GM19463 (cell line): Measurements from ENCODE around the gene HLA-F.

Experiments used
- ATAC-seq: cut with Tn5 transposase; IDR thresholded peaks from one replicate; pipeline ENCODE4 v1.9.1; 2021; ENCODE audit warnings: mild to moderate bottlenecking, moderate library complexity; ENCODE audit not compliant: unreplicated experiment

HLA-F gene

DNA sequence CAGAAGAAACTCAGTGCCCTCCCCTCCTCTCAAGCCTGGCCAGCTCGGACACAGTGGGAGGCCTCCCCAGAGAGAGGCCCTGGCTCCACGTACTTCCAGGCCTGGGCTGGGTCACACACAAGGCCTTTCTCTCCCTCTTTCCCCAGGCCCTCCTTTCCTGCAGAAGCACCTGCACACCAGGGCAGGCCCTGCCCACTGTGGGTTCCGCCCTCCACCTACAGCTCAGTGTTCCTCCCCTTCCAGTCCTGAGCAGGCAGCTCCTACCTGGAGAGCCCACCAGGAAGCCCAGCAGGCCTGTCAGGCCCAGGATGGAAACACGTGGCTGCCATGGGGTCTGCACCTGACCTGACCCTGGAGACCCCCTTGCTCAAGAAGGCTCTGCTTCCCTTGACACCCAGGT lies 18.9 kb downstream of the HLA-F start:
- no peak for ATAC-seq

DNA sequence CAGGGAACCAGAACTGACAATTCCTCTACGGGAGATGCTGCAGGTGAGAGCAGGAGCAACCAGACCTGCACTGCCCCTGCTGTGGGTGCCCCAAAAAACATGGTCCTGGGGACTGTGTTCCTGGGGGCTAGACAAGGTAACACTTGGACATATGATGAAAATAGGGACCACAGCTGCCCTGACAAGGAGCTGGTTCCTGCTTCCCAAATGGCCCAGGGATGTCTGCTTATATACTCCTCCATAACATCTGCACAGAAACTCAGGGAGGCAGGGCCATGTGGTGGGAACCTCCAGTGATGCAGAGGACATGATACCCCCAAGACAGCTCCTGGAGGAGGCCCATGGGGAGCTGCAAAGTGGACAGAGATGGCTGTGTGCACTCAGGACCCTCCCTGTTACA lies 19.8 kb downstream of the HLA-F start:
- no peak for ATAC-seq

DNA sequence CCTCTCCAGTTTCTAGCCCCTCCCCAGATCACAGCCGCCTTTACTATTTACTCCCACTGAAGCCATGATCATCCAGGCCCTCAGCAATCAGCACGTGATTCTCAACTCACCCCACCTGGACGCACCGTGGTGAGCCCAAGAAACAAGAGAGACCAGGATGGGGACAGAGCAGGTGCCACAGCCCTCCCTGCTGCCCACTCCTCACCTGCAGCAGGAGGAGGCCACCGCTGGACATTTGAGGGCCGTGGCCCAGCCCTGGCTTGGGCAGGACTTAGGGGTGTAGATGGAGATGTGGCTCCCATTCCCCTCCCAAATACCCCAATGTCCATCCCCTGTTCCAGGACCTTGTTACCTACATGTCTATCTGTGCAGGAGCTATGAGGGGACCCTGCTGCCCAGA lies 20.3 kb downstream of the HLA-F start:
- no peak for ATAC-seq

DNA sequence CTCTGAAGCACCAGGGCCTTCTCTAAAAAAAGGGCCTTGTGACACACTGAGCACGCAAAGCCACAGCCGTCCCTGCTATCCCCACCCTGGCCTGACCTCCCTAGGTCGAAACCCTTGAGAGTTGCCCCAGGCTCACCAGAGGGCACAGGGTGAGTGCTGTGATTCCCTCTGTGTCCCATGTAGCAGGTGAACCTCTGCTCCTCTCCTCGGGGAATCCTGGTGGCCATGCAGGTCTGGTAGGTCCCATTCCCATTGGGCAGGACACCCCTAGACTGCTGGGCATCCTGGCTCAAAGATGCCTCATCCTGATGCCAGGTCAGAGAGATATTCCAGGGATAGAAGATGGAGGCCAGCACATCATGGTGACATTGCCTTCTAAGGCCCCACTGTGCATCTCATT lies 20.9 kb downstream of the HLA-F start:
- no peak for ATAC-seq

DNA sequence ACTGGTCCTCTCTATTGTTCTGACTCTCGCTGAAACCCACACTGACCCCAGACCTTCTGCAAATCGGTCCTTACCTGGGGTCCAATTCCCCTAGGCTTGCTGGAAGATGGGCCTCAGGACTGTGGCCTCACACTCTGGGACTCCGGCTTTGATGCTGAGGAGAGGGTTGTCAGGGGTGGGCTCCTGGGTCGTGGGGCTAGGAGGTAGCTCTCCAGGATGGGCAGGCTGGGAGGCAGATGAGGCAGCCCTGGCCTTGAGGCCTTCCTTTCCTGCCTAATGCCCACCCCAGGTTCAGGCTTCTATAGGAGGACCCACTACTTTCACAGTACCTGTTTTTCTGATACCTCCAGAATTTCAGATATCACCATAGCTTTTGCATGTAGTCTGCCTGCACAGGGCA lies 21.4 kb downstream of the HLA-F start:
- no peak for ATAC-seq

DNA sequence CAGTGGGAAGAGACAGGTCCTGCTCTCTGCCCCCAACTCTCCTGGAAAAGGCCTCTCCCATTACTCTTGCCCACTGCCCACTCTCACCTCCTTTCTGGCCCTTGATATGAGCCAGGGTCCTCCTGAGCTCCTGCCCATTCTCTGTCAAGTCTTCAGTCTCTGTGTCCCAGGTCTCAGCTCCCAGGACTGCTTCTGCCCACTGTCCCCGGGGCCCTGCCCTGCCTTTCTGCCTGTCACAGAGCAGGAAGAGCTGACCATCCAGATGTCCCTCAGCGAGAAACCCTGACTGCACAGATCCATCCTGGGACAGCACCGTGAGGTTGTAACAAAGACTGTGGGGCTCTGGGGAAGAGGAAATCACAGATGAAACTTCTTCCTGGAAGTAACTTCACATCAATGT lies 22.2 kb downstream of the HLA-F start:
- no peak for ATAC-seq

DNA sequence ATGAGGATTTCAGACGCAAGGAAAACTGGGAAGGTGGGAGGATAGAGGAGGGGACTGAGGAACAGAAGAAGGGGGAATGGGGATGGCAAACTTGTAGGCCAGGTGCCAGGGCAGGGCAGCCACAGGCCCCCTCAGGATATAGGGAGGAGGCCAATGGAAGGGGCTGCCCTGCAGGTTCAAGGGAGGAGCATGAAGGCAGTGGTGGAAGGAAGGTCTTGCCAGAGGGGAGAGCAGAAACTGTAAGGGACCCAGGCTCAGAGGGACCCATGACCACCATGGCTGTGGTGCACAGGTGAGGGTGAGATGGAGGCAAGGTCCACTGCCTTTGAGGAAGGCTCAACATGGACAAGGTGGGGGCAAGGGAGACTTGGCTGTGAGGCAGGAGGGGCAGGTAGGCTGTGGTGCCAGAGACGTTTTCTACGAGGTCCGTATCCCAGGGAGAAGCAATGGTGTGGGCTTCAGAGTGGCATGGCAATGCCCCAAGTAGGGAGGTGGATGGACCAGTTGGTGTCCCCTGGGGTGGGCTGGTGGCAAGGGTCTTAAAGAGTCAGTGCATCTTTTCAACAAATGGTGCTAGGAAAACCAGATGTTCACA lies 22.7 kb downstream of the HLA-F start:
- ATAC-seq = no peak

DNA sequence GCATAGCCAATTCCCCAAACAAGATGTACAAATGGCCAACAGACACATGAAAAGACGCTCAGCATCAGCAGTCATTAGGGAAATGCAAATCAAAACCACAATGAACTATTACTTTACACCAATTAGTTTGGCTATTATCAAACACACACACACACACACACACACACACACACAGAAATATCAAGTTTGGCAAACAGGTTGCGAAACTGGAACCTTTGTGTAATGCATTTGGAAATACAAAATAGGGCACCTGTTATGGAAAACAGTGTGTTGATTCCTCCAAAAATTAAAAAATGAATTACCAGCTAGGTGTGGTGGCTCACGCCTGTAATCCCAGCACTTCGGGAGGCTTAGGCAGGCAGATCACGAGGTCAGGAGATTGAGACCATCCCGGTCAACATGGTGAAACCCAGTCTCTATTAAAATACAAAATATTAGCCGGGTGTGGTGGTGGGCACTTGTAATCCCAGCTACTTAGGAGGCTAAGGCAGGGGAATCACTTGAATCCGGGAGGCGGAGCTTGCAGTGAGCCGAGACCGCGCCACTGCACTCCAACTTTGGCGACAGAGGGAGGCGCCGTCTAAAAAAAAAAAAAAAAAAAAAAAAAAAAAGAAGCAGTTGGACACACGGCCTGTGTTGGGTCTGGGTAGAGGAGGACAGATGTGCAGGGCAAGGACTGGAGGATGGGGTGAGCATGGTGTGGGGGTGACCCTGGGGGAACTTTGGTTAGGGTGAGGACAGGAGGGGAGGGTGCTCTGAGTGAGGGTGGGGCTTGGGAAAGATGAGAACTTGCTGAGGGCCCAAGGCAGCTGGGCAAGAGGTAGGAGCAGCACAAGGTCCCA lies 23.8 kb downstream of the HLA-F start:
- no peak for ATAC-seq

DNA sequence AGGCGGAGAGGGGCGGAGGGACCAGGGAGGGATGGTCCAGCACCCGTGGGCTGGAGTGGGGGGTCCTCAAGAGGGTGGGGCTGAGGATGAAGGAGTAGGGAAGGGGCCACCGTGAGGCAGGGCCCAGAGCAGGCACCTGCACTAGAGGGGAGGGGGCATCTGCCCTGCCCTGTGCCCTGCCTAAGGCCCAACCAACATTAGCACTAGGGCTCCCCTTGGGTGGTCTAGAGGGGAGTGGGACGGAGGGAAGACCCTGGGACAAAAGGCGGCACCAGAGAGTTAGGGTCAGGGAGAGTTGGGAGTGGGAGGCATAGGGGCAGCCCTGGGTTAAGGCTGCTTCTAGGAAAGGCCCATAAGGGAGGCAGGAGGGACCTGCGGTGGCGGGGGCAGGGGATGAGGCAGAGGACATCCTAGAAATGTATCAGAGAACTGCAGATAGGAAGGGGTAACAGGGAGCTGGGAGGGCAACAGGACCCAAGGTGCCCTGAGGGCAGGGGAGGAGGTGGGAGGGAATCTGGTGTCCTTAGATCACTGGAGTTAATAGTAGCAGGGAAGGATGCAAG lies 24.5 kb downstream of the HLA-F start:
- no peak for ATAC-seq

DNA sequence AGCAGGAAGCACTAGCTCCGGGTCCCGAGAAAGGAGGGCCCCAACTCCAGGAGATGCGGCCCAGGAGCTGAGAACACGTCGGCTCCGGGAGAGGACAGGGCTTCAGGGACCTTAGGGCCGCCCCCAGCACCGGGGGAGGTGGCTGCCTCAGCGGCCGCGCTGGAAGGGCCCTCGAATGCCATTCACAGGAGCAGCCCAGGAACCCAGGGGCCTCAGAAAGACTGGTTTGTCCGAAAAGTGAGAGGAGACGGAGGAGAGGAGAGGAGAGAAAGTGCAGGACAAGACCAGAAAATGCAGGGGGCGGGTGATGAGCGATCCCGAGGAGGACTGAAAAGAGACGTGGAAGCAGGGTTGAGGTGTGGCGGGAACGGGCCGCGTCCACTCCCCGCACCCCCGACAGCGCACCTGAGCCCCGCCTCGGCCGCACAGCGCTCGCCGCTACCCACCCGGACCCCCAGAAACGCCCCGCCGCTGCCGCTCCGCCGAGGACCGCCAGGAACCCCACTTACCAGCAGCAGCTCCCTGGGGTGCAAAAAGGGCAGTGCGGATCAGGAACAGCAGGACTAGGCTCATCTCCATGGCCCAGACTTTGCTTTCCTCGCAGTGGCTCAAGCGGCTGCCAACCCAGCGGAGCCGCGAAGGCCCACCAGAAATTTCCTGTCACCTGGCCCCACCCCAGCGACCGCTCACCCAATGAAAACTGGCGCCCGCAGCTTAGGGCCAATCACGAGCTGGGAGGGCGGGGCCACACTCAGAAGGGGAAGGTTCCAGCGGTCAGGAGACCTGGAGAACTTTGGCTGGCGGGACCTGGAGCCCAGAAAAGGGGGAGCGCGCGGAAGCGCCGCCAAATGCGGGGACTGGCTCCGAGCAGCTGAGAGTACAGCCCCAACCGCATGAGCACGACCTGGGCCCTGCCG lies 25.4 kb downstream of the HLA-F start:
- ATAC-seq = peak; percentile 78

DNA sequence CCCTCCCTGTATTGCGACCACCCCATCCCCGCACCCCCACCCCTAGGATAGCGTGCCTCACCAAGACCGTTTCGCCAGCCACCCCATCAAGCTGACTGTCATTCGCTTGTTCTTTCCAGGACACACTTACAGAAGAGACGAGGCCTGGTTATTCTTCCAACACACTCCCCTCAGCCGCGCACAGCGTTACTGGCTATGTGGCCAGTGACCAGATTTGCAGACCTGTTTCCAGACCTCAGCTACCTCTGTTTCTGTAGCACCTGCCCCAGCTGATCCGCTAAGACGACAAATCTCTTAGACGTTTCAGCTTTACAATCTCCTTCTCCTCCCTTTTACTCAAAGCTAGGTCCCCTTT lies 26.1 kb downstream of the HLA-F start:
- no peak for ATAC-seq

DNA sequence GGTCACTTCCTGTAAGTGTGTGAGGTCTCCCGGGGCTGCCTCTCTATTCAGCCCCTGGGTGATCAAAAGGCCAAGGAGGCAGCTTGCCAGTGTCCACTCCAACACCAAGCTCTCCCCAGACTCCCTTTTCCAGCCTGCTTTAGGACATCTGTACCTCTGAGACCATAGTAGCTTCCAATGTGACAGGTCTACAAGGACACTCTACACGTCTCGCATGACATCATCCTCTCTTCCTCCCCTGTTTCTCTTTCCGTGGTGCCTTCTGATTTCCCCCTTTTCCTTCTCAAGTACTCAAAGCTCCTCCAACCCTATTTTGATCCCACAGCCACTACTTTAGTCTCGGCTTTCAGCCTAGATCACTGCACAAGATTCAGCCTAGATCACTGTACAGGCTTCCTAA lies 26.4 kb downstream of the HLA-F start:
- ATAC-seq = no peak

DNA sequence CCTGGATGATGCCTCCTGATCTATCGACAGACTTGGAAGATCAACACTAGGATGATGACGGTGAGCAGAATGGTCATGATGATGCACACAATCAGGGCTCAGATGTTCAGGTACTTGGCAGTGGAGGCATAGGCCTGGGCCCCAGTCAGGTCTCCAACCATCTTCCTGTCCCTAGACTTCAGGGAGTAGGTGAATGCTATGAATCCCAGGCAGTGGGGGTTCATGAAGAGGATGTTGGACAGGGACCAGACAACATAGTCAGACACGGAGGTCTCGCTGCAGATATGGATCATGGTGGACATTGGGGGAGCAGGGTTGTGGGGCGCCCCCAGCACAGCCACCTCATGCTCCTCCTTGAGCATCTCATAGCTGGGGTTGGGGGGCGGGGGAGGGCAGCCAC lies 27.5 kb downstream of the HLA-F start:
- ATAC-seq = no peak

DNA sequence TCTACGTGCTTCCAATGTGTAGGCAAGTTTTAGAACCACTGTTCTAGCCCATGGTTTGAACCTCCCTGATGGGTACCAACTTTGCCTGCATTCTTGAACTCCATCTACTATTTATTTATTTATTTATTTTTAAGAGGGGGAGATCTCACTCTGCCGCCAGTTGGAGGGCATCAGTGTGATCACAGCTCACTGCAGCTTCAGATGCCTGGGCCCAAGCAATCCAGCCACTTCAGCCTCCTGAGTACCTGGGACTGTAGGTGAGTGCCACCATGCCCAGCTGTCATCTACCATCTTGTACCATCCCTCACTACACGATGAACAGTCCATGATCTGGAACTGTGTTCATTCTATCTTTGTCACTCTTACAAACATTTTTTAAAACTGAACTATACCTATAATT lies 28.2 kb downstream of the HLA-F start:
- no peak for ATAC-seq

DNA sequence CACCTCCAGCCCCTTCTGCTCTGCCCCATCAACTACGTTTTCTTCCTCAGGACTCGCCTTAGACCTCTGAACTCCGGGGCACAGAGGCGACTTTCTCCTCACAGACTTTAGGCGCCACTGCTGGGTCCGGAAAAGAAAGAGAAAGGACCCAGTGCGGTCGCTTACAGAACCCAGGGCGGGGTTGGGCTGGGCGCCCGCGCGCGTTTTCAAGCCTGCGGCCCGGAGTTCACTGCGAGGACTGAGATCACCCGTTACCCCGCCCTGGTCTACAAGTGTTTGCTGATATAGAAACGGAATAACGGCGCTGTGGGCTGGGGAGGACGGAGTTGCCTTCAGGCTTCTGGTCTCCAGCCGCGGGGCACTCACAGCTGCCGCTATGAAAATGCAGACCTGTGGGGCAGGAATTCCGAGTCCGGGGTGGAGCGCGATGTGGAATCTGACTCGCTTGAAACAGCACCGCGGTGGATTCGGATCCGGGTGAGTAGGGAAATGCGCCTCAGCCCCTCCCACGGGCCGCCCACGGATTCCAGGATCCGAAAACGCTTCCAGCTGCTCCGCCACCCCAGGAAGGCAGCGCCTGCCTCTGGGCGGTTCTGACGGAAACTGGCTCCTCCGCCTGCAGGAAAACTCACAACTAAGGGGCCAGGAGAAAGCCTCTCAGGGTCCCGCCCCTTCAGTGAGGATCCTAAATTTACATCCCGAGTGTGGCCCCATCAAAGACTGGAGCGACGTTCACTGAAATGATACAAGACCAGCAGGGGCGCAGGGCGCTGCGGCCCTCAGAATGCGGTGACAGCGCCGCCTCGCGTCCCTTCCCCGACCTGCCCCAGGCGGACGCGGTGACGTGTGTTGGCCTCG lies 29.4 kb downstream of the HLA-F start:
- peak; percentile 60 for ATAC-seq

DNA sequence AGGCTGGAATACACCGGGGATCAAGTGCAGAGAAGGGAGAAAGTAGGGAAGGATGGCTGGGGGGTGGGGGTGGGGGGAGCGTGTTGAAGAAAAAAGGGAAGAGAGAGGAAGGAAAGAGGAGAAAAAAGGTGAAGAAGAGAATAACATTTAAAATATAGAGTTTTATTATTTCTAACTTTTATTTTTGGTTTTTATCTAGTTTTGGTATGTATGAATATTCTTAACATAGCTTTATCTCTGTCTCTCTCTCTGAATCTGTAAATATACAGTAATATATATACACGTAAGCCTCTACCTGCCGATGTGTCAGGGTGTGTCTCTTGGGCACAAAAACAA lies 30.0 kb downstream of the HLA-F start:
- ATAC-seq = no peak

DNA sequence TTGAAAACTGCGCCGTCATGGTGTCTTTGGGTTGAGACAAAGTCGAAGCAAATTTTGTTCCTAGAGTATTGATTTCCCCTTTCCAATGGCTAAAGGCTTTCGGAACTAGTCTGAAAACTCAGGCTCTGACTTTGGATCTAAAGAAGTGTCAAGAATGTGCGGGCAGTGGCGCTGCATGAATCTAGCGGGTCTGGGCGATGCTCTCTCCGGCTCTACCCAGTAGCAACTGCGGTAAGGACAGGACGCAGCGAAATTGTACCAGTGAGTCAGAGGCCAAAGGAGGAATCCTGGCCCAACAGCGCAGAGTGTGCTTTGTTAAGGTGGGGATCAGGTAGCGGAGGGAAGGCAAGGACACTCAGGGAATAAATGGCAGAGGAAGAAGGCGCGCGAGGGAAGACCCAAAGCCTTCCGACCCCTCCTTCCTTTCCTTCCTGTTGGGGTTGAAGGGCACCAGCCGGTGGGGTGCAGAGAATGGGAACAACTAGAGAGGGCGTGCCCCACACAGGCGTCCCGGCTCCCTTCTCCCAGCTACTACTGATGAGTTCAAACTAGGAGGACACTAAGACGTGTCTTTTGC lies 32.1 kb downstream of the HLA-F start:
- no peak for ATAC-seq

DNA sequence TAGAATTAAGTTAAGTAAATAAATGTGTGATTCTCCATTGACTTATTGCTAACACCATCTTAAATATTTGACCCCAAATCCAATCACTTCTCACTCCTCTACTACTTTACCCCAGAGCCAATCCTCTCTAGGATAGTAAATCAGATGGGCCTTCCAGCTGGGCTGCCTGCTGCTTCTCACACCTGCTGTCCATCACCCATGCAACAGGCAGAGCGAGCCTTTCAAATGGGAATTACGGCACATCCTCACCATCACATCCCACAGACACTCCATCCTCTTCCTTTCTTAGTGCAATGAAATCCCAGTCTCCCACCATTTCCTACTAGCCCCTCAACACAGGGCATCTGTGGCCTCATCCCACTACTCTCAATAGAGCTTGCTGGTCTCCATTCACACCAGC lies 34.0 kb downstream of the HLA-F start:
- ATAC-seq = no peak

DNA sequence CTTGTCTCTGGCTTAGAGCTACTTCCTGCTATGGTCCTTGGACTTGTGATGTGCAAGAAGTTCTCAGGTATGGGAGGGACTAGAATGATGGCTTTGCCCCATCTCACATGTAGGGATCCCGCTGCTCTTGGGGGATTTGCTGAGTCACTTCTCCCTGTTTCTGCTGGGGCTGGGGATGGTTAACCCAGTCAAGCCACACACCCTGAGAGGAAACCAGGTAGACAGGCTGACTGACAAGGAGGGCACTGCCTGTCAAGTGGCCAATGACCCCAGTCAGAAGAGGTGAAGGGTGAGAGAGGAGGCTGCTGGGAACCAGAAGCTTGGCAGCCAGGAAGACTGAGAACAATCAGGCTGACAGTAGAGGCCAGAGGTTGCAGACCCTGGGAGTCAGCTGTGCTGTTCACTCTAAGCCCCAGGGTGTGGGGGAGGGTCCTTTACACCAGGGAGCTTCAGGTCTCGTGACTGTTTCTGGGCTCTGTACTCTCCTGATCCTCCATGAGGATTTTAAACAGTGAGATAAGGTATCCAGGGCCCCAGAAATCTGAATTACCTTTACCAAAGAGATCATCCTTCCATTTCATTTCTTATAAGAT lies 34.6 kb downstream of the HLA-F start:
- no peak for ATAC-seq

DNA sequence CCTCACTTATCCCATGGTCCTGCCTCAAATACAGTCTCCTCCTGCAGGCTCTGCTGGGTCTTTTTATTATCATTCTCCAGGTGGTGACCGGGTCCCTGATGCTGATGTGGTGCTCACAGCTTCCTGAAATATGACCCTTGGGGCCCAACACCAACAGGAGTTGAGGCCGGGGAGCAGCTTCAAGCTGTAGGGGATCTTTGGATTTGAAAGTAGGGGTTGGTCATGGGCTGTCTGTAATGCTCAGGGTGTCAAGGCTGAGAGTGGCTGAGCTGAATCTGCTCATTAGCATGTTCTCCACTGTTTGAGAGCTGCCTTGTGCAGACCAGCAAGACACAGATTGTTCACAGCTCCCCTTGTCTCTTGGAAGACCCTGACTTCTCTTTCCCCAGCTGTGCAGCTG lies 35.5 kb downstream of the HLA-F start:
- no peak for ATAC-seq
